GM12878 (cell line): ENCODE results near the gene HOXC12.

ENCODE experiments used
- CTCF ChIP-seq, 3 experiments: IDR thresholded peaks in 2 of 3; conservative IDR thresholded peaks in 1 of 3; 2 replicates each; pipeline ENCODE4 v1.5.1; 2011; ENCODE audit warnings: low read depth in 3 of 3, low read length in 3 of 3, mild to moderate bottlenecking in 3 of 3, control low read depth in 2 of 3, moderate library complexity in 2 of 3, inconsistent platforms in 1 of 3, mixed read lengths in 1 of 3; ENCODE audit not compliant: control insufficient read depth in 2 of 3, insufficient read depth in 1 of 3; ENCODE audit errors: extremely low read depth in 1 of 3
- EGR1 ChIP-seq, 2 experiments: IDR thresholded peaks; 1 replicate in 1 of 2; 2 replicates in 1 of 2; pipeline ENCODE4 v1.6.1; 2011 to 2012; ENCODE audit warnings: low read depth in 2 of 2, low read length in 2 of 2, borderline replicate concordance in 1 of 2, mild to moderate bottlenecking in 1 of 2, moderate library complexity in 1 of 2

GRCh38 chr12:54007538-54008259, 53.0 kb downstream of the HOXC12 start:
- TF ChIP-seq EGR1 (IDR thresholded peaks at IDR 0.05; ENCODE audit: borderline replicate concordance in 1 of 2, low read depth in 2 of 2, low read length in 2 of 2) (no peak), CTCF (IDR thresholded peaks at IDR 0.05 in 2 of 3, conservative IDR thresholded peaks at IDR 0.05 in 1 of 3; ENCODE audit: control insufficient read depth in 2 of 3, extremely low read depth in 1 of 3, insufficient read depth in 1 of 3, low read depth in 3 of 3, low read length in 3 of 3) (no peak)
